ENCODE data around the gene CLNK.

GRCh38 chr4:10715135-10715534 lies 30.6 kb upstream of the CLNK start:
- TF ChIP-seq, protein P1, sequence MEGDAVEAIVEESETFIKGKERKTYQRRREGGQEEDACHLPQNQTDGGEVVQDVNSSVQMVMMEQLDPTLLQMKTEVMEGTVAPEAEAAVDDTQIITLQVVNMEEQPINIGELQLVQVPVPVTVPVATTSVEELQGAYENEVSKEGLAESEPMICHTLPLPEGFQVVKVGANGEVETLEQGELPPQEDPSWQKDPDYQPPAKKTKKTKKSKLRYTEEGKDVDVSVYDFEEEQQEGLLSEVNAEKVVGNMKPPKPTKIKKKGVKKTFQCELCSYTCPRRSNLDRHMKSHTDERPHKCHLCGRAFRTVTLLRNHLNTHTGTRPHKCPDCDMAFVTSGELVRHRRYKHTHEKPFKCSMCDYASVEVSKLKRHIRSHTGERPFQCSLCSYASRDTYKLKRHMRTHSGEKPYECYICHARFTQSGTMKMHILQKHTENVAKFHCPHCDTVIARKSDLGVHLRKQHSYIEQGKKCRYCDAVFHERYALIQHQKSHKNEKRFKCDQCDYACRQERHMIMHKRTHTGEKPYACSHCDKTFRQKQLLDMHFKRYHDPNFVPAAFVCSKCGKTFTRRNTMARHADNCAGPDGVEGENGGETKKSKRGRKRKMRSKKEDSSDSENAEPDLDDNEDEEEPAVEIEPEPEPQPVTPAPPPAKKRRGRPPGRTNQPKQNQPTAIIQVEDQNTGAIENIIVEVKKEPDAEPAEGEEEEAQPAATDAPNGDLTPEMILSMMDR (IDR thresholded peaks at IDR 0.05): no peak
- no peak for TF ChIP-seq EZH2 (IDR thresholded peaks at IDR 0.05; ENCODE audit: borderline replicate concordance, insufficient read depth, low read depth, low read length, poor library complexity, severe bottlenecking)

All from B cell (primary cell).